ENCODE results near the gene IL17RB. TPM values are rescaled to one million over a fixed set of nuclear protein-coding genes. Genes with fewer than 3 reads are reported as not detected.

Gene IL17RB
- total RNA-seq, 5 donors from 2014 or later (not counting 1 experiment from before 2014, with no cell fraction given) = 0.56 to 4.1 (median 1.8) TPM; not detected in 1

DNA sequence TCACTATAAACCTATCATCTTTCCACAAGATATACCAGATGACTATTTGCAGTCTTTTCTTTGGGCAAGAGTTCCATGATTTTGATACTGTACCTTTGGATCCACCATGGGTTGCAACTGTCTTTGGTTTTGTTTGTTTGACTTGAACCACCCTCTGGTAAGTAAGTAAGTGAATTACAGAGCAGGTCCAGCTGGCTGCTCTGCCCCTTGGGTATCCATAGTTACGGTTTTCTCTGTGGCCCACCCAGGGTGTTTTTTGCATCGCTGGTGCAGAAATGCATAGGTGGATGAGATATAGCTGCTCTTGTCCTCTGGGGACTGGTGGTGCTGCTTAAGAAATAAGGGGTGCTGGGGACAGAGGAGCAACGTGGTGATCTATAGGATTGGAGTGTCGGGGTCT lies 33.9 kb upstream of the IL17RB start:
- H3K27me3 Mint-ChIP-seq = peaks cover 5 to 6% of the 10 kb centered on the region in 2 donors
- no peak overlapping the region for H3K4me3 Mint-ChIP-seq
- H3K9me3 ChIP-seq = no peaks in the 10 kb centered on the region
- ATAC-seq (replicated peaks in 1 of 4) (no peak), DNase-seq (no peak)
- no peak overlapping the region for H3K27ac ChIP-seq (ENCODE audit: low read length)
- H3K4me1 Mint-ChIP-seq = no peaks in the 10 kb centered on the region
- 77% methylated on average over 4 of the region's 4 CpGs for WGBS (ENCODE audit: insufficient coverage)
- ChIA-PET CTCF (no interaction called here), POLR2A (no interaction called here)
- H3K4me1 ChIP-seq (ENCODE audit: control insufficient read depth in 1 of 2, extremely low read depth in 1 of 2, insufficient read depth in 2 of 2, low read length in 2 of 2) = peaks cover 0 to 2% of the 10 kb centered on the region in 2 experiments
- no peaks in the 10 kb centered on the region for H3K9me3 Mint-ChIP-seq
- H3K36me3 ChIP-seq (ENCODE audit: control insufficient read depth in 2 of 2, extremely low read depth in 1 of 2, insufficient read depth in 1 of 2, low read length in 1 of 2) = no peaks in the 10 kb centered on the region
- peaks cover 0 to 20% of the 10 kb centered on the region in 2 experiments for H3K27me3 ChIP-seq (replicated peaks in 1 of 2; ENCODE audit: control insufficient read depth in 2 of 2, extremely low read depth in 1 of 2, insufficient read depth in 2 of 2, low read length in 1 of 2)
- no peak overlapping the region for H3K4me3 ChIP-seq (ENCODE audit: control insufficient read depth in 1 of 2, extremely low read depth in 1 of 2, low read length in 1 of 2)
- no peak overlapping the region for H3K27ac Mint-ChIP-seq
- no peaks in the 10 kb centered on the region for H3K36me3 Mint-ChIP-seq

DNA sequence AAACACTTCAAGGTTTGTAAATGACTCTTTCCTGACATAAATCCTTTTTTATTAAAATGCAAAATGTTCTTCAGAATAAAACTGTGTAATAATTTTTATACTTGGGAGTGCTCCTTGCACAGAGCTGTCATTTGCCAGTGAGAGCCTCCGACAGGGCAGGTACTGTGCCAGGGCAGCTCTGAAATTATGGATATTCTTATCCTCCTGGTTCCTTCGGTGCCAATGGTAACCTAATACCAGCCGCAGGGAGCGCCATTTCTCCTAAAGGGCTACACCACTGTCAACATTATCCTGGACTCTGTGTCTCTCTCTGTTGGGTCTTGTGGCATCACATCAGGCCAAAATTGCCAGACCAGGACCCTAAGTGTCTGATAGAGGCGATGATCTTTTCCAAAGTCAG lies 33.1 kb upstream of the IL17RB start:
- Mint-ChIP-seq H3K4me1 (peaks cover 0 to 3% (median 0%) of the 10 kb centered on the region in 3 donors), H3K27ac (no peak overlapping the region), H3K36me3 (no peaks in the 10 kb centered on the region), H3K27me3 (peaks cover 4 to 8% of the 10 kb centered on the region in 2 donors), H3K4me3 (no peak overlapping the region), H3K9me3 (no peaks in the 10 kb centered on the region)
- no peak overlapping the region for H3K27ac ChIP-seq (ENCODE audit: low read length)
- ChIA-PET CTCF (no interaction called here), POLR2A (no interaction called here)
- H3K27me3 ChIP-seq (replicated peaks in 1 of 2; ENCODE audit: control insufficient read depth in 2 of 2, extremely low read depth in 1 of 2, insufficient read depth in 2 of 2, low read length in 1 of 2) = peaks cover 0 to 27% of the 10 kb centered on the region in 2 experiments
- H3K9me3 ChIP-seq = no peaks in the 10 kb centered on the region
- peaks cover 0 to 7% of the 10 kb centered on the region in 2 experiments for H3K4me1 ChIP-seq (ENCODE audit: control insufficient read depth in 1 of 2, extremely low read depth in 1 of 2, insufficient read depth in 2 of 2, low read length in 2 of 2)
- no peak for DNase-seq
- ATAC-seq (replicated peaks in 1 of 4) = no peak
- H3K36me3 ChIP-seq (ENCODE audit: control insufficient read depth in 2 of 2, extremely low read depth in 1 of 2, insufficient read depth in 1 of 2, low read length in 1 of 2) = no peaks in the 10 kb centered on the region
- WGBS (ENCODE audit: insufficient coverage) = 87% methylated on average over 4 of the region's 5 CpGs
- no peak overlapping the region for H3K4me3 ChIP-seq (ENCODE audit: control insufficient read depth in 1 of 2, extremely low read depth in 1 of 2, low read length in 1 of 2)

DNA sequence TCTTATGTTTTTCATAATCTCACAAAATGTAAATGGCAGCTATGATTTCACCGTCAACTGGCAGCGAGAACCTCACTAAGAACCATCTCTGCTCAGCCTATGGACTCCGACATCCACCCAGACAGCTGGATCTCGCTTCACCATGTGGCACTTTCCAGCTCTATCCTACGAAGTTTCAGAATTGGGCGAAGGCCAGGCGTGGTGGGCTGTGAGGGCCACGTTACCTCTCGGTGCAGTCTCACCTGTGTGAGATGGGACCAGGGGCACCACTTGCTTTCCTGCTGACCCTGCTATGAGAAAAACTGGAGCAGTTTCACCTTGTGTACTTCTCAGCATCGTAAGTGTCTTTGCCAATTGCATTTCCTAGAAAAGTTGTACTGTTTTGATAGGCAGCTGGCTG lies 32.5 kb upstream of the IL17RB start:
- CTCF ChIA-PET = no interaction called here
- Histone ChIP-seq H3K4me1 (ENCODE audit: control insufficient read depth in 1 of 2, extremely low read depth in 1 of 2, insufficient read depth in 2 of 2, low read length in 2 of 2) (peaks cover 0 to 7% of the 10 kb centered on the region in 2 experiments), H3K36me3 (ENCODE audit: control insufficient read depth in 2 of 2, extremely low read depth in 1 of 2, insufficient read depth in 1 of 2, low read length in 1 of 2) (no peaks in the 10 kb centered on the region), H3K27ac (ENCODE audit: low read length) (no peak overlapping the region), H3K4me3 (ENCODE audit: control insufficient read depth in 1 of 2, extremely low read depth in 1 of 2, low read length in 1 of 2) (no peak overlapping the region), H3K9me3 (no peaks in the 10 kb centered on the region), H3K27me3 (replicated peaks in 1 of 2; ENCODE audit: control insufficient read depth in 2 of 2, extremely low read depth in 1 of 2, insufficient read depth in 2 of 2, low read length in 1 of 2) (peaks cover 0 to 26% of the 10 kb centered on the region in 2 experiments)
- DNase-seq (no peak), ATAC-seq (replicated peaks in 1 of 4) (no peak)
- WGBS (ENCODE audit: insufficient coverage) = 74% methylated on average over 9 of the region's 10 CpGs
- Mint-ChIP-seq H3K9me3 (no peaks in the 10 kb centered on the region), H3K4me1 (peaks cover 0 to 3% (median 0%) of the 10 kb centered on the region in 3 donors), H3K27me3 (peaks cover 0 to 5% of the 10 kb centered on the region in 2 donors), H3K27ac (no peak overlapping the region), H3K36me3 (no peaks in the 10 kb centered on the region), H3K4me3 (no peak overlapping the region)
- POLR2A ChIA-PET = no interaction called here

DNA sequence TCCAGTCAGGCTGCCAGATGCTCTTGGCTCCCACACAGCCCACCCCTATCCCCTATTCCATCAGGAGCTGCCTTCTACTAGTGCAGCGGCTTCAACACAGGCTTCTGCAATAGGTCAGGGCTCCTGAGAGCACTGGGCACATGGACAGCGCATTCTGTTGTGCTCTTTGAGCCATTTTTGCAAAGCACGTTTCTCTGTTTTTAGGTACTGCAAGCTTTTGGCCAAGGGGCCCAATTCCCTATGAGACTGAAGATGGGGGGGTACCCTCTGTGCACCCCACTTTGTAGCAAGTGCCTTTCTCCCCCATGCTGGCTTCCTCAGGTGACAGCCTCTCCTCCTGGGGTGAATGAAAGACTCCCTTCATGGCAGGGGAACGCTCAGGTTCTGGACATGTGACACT lies 31.3 kb upstream of the IL17RB start:
- Mint-ChIP-seq H3K27me3 (peaks cover 0 to 10% of the 10 kb centered on the region in 2 donors), H3K27ac (no peak overlapping the region), H3K4me1 (peaks cover 0 to 3% (median 0%) of the 10 kb centered on the region in 3 donors), H3K9me3 (no peaks in the 10 kb centered on the region), H3K4me3 (no peak overlapping the region), H3K36me3 (no peaks in the 10 kb centered on the region)
- 86% methylated on average over 3 of the region's 4 CpGs for WGBS (ENCODE audit: insufficient coverage)
- Histone ChIP-seq H3K4me1 (ENCODE audit: control insufficient read depth in 1 of 2, extremely low read depth in 1 of 2, insufficient read depth in 2 of 2, low read length in 2 of 2) (peaks cover 0 to 7% of the 10 kb centered on the region in 2 experiments), H3K27ac (ENCODE audit: low read length) (no peak overlapping the region), H3K27me3 (replicated peaks in 1 of 2; ENCODE audit: control insufficient read depth in 2 of 2, extremely low read depth in 1 of 2, insufficient read depth in 2 of 2, low read length in 1 of 2) (peaks cover 0 to 33% of the 10 kb centered on the region in 2 experiments), H3K9me3 (no peaks in the 10 kb centered on the region), H3K4me3 (ENCODE audit: control insufficient read depth in 1 of 2, extremely low read depth in 1 of 2, low read length in 1 of 2) (no peak overlapping the region), H3K36me3 (ENCODE audit: control insufficient read depth in 2 of 2, extremely low read depth in 1 of 2, insufficient read depth in 1 of 2, low read length in 1 of 2) (no peaks in the 10 kb centered on the region)
- no peak for DNase-seq
- ATAC-seq (replicated peaks in 1 of 4) = no peak
- POLR2A ChIA-PET = no interaction called here
- CTCF ChIA-PET = no interaction called here

DNA sequence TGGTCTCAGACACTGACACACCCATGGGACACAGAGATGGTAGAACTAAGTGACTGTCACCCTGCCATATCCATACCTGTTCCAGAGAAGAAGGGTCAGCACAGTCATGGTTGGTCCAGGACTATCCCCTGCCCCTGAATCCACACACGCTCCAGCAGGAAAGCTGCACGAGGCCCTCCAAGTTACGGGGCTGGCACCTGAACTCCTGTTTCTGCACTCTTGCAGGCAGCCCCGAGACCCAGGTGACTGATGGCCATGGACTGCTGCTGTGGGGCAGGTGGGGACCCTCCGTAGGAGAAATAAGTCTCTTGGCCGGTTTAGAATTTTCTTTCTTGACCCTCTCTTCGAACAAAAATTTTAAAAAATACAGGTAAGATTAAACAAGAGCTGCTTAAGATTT lies 30.7 kb upstream of the IL17RB start:
- POLR2A ChIA-PET = no interaction called here

DNA sequence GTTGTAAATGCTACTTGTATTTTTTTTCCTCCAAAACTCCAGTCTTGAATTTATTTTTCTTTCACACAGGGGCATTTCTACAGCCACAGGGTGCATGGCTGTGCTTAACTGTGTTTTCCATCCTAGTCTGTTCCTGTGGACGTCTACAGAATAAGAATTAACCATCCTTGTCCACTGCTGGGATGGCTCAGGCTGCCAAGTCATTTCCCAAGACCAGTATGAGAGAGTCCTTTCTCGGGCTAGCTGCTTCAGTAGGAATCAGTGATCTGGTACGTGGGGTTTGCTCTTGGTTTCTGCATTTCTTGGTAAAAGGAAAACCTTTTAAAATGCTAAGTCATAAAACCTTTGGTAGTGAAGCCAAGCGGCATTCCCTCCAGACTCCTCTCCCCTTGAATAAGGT lies 29.9 kb upstream of the IL17RB start:
- Histone ChIP-seq H3K4me1 (ENCODE audit: control insufficient read depth in 1 of 2, extremely low read depth in 1 of 2, insufficient read depth in 2 of 2, low read length in 2 of 2) (peaks cover 0 to 7% of the 10 kb centered on the region in 2 experiments), H3K27ac (ENCODE audit: low read length) (no peak overlapping the region), H3K27me3 (replicated peaks in 1 of 2; ENCODE audit: control insufficient read depth in 2 of 2, extremely low read depth in 1 of 2, insufficient read depth in 2 of 2, low read length in 1 of 2) (peaks cover 0 to 42% of the 10 kb centered on the region in 2 experiments), H3K36me3 (ENCODE audit: control insufficient read depth in 2 of 2, extremely low read depth in 1 of 2, insufficient read depth in 1 of 2, low read length in 1 of 2) (no peaks in the 10 kb centered on the region), H3K9me3 (no peaks in the 10 kb centered on the region), H3K4me3 (ENCODE audit: control insufficient read depth in 1 of 2, extremely low read depth in 1 of 2, low read length in 1 of 2) (no peak overlapping the region)
- Mint-ChIP-seq H3K9me3 (no peaks in the 10 kb centered on the region), H3K27ac (no peak overlapping the region), H3K4me3 (no peak overlapping the region), H3K36me3 (no peaks in the 10 kb centered on the region), H3K4me1 (peaks cover 0 to 3% (median 0%) of the 10 kb centered on the region in 3 donors), H3K27me3 (peaks cover 0 to 10% of the 10 kb centered on the region in 2 donors)
- WGBS (ENCODE audit: insufficient coverage) = 60% methylated on average over 2 of the region's 4 CpGs
- ChIA-PET POLR2A (no interaction called here), CTCF (no interaction called here)
- DNase-seq (no peak), ATAC-seq (replicated peaks in 1 of 4) (no peak)

More for the DNA sequence above, 30.7 kb upstream of the IL17RB start:
- DNase-seq (no peak), ATAC-seq (replicated peaks in 1 of 4) (no peak)
- peaks cover 0 to 10% of the 10 kb centered on the region in 2 donors for H3K27me3 Mint-ChIP-seq
- no peak overlapping the region for H3K27ac Mint-ChIP-seq
- no peak overlapping the region for H3K4me3 ChIP-seq (ENCODE audit: control insufficient read depth in 1 of 2, extremely low read depth in 1 of 2, low read length in 1 of 2)
- peaks cover 0 to 3% (median 0%) of the 10 kb centered on the region in 3 donors for H3K4me1 Mint-ChIP-seq
- H3K36me3 ChIP-seq (ENCODE audit: control insufficient read depth in 2 of 2, extremely low read depth in 1 of 2, insufficient read depth in 1 of 2, low read length in 1 of 2) = no peaks in the 10 kb centered on the region
- no peak overlapping the region for H3K4me3 Mint-ChIP-seq
- no peaks in the 10 kb centered on the region for H3K36me3 Mint-ChIP-seq
- no peak overlapping the region for H3K27ac ChIP-seq (ENCODE audit: low read length)
- no peaks in the 10 kb centered on the region for H3K9me3 Mint-ChIP-seq
- CTCF ChIA-PET = interaction anchor here in 1 of 2 donors (0.7 kb wide), 1 partner anchor 75 kb away, joined by 3 read pairs; no protein-coding TSS in a partner anchor
- no peaks in the 10 kb centered on the region for H3K9me3 ChIP-seq
- peaks cover 0 to 7% of the 10 kb centered on the region in 2 experiments for H3K4me1 ChIP-seq (ENCODE audit: control insufficient read depth in 1 of 2, extremely low read depth in 1 of 2, insufficient read depth in 2 of 2, low read length in 2 of 2)
- 94% methylated on average over 4 of the region's 7 CpGs for WGBS (ENCODE audit: insufficient coverage)
- peaks cover 0 to 36% of the 10 kb centered on the region in 2 experiments for H3K27me3 ChIP-seq (replicated peaks in 1 of 2; ENCODE audit: control insufficient read depth in 2 of 2, extremely low read depth in 1 of 2, insufficient read depth in 2 of 2, low read length in 1 of 2)

DNA sequence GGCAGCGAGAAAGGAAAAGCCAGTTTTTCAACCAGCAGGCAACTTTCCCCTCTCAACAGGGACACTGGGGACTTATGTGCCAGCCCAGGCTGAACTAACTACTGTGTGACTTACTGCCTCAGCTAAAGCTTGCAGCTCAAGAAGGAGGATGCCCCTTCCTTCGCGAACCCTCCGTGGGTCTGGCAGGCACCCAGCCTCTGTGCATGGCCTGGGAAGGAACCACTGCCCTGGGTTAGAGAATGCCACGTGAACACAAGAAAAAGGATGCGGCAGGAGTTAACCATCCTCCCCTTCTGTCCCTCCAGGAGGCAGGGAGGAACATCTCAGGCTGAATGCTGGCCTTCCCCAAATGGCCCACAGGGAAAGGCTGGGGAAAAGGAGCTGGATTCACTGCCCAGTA lies 29.2 kb upstream of the IL17RB start:
- Mint-ChIP-seq H3K27ac (no peak overlapping the region), H3K4me1 (peaks cover 0 to 3% (median 0%) of the 10 kb centered on the region in 3 donors), H3K9me3 (no peaks in the 10 kb centered on the region), H3K4me3 (no peak overlapping the region), H3K27me3 (peaks cover 0 to 10% of the 10 kb centered on the region in 2 donors), H3K36me3 (no peaks in the 10 kb centered on the region)
- H3K27me3 ChIP-seq (replicated peaks in 1 of 2; ENCODE audit: control insufficient read depth in 2 of 2, extremely low read depth in 1 of 2, insufficient read depth in 2 of 2, low read length in 1 of 2) = peaks cover 0 to 42% of the 10 kb centered on the region in 2 experiments
- no peak for ATAC-seq (replicated peaks in 1 of 4)
- no peak for DNase-seq
- no peak overlapping the region for H3K27ac ChIP-seq (ENCODE audit: low read length)
- no peak overlapping the region for H3K4me3 ChIP-seq (ENCODE audit: control insufficient read depth in 1 of 2, extremely low read depth in 1 of 2, low read length in 1 of 2)
- no peaks in the 10 kb centered on the region for H3K9me3 ChIP-seq
- CTCF ChIA-PET = no interaction called here
- H3K36me3 ChIP-seq (ENCODE audit: control insufficient read depth in 2 of 2, extremely low read depth in 1 of 2, insufficient read depth in 1 of 2, low read length in 1 of 2) = no peaks in the 10 kb centered on the region
- POLR2A ChIA-PET = no interaction called here
- WGBS (ENCODE audit: insufficient coverage) = 88% methylated on average over 4 of the region's 6 CpGs
- peaks cover 0 to 7% of the 10 kb centered on the region in 2 experiments for H3K4me1 ChIP-seq (ENCODE audit: control insufficient read depth in 1 of 2, extremely low read depth in 1 of 2, insufficient read depth in 2 of 2, low read length in 2 of 2)

All from T-cell (primary cell).